HG03280 (cell line): ENCODE data around the gene LRRC56.
"Not testable (repeated sequence)": the region's sequence is repeated elsewhere in the genome, so short reads cannot be mapped to it uniquely, and the experiment has no call there.

Experiments used
- ATAC-seq: cut with Tn5 transposase; IDR thresholded peaks from one replicate; pipeline ENCODE4 v1.9.1; 2021; ENCODE audit warnings: mild to moderate bottlenecking, moderate library complexity; ENCODE audit not compliant: unreplicated experiment

Gene LRRC56

GRCh38 chr11:571802-572185, 34.5 kb downstream of the LRRC56 start:
- no peak for ATAC-seq

DNA sequence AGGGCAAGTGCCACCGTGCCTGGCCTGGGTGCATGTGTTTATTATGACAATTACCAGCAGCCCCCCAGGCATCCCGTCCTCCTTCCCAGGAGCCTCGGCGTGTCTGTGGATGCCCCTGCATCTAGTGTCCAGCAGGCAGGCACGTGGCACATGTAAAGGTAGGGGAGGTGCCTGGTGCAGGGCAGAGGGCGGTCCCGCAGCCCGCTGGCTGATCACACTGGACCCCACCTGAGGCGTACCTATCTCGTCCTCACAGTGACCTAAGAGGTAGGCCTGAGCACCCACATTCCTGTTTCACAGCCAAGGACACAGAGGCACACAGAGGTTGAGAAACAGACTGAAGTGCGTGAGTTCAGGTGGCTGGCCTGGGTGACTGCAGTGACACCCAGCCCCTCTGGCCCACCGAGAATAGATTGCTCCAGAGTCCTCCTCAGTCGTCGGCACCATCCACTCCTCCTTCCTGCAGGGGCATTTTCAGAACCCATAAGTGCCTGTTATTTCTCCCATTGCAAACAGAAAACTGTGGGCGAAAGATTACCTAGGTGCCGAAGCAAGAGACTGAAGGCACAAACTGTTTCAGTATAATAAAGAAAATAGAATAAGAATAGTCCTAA, 35.9 kb downstream of the LRRC56 start:
- ATAC-seq: no peak

- not testable (repeated sequence) for ATAC-seq
These were observed 36.8 kb downstream of the LRRC56 start for GRCh38 chr11:574031-574570.

GRCh38 chr11:574632-575312, 37.4 kb downstream of the LRRC56 start:
- no peak for ATAC-seq

- ATAC-seq: peak; percentile 39
These were observed 38.1 kb downstream of the LRRC56 start for GRCh38 chr11:575313-575995.

DNA sequence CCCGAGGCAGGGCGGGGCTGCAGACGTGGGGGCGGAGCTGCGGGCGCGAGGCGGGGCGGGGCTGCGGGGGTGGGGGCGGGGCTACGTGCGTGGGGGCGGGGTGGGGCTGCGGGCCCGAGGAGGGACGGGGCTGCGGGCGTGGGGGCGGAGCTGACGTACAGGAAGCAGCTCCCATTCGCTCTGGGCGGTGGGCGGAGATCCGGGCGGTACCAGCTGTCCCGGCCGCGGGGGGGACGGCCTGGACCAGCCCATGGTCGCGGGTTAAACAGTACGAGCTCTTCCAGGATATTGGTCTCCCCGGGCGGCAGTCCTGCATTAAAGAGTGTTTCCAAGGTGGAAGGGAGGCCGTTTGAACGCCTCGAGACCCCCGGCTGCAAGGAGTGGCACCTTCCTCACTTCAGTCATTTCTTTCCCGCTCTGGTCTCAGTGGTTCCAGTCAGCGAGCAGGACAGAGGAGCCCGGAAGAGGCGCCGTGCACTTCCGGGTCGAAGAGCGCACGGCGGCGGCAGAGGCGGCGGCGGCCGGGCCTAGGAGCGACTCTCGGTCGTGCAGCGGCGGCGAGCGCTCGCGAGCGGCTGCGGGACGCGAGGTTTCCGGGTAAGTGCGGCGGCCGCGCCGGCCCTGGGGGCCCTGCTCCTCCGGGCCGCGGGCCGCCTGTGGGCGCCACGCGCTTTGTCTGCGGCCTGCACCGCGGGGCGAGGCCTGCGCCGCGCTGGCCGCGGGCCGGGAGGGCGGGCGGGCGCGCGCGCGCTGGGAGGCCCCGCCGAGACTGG, 38.9 kb downstream of the LRRC56 start, which contains the start of gene PHRF1:
Gene PHRF1, plus strand, starts transcription at position 475 of the 773 bp plus-strand sequence. CDS start 5,043 bp downstream, outside the sequence.
- peak; percentile 86 for ATAC-seq

DNA sequence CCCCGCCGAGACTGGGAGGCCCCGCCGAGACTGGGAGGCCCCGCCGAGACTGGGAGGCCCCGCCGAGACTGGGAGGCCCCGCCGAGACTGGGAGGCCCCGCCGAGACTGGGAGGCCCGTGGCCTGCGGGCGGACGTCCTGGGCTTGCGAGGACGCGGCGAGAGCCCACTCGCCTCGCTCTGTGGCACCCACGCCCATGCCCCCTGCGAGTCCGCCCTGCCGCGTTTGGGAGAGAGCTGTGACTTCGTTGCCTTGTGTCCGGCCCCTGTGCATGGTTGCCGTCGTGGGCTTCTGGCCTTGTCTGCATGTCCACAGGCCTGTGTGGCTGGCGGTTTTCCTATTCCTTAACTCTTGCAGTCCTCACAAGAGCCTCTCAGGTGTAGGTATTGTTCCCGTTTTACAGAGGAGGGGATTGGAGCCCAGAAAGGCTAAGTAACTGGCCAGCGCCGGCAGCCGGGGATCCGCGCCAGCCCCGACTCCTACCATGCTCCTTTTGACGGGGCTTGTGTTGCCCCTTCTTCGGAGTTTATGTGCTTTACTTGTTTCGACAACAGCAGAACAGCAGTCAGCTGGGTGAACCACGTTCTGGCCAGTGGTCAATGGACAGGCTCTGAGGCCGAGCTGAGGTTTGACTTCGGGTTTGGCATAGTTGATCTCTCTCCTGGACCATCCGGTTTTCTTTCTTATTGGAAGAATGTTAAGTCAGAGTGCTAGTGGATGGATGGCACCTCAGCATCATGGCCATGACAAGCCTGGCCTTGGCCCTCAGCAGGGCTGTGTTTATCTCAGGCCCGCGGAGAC, 39.7 kb downstream of the LRRC56 start:
- ATAC-seq: no peak

- ATAC-seq: no peak
These were observed 40.2 kb downstream of the LRRC56 start for GRCh38 chr11:577611-577894.

DNA sequence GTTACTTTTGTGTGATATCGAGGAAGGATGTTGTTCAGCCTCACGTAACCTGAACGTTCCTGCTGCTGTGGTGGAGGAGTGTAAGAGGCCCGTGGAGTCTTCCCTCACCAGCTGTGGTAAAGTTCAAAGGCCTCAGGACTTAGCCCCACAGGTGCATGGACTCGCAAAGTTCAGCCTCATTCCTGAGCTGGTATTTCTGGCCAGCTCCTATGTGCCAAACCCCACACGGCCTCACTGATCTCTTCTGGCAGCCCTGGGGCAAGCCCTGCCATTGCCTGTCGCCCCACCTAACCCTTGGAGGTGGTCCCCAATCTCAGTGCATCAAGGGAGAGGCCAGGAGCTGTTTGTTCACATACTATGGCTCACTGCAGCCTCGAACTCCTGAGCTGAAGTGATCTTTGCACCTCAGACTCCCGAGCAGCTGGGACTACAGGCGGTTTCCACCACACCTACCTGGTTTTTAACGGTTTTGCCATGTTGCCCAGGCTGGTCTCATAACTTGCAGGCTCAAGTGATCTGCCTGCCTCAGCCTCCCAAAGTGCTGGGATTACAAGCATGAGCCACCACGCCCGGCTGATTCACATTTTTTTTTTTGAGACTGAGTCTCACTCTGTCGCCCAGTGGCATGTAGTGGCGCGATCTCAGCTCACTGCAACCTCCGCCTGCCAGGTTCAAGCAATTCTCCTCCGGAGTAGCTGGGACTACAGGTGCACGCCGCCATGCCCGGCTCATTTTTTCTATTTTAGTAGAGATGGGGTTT, 41.1 kb downstream of the LRRC56 start:
- ATAC-seq: no peak

DNA sequence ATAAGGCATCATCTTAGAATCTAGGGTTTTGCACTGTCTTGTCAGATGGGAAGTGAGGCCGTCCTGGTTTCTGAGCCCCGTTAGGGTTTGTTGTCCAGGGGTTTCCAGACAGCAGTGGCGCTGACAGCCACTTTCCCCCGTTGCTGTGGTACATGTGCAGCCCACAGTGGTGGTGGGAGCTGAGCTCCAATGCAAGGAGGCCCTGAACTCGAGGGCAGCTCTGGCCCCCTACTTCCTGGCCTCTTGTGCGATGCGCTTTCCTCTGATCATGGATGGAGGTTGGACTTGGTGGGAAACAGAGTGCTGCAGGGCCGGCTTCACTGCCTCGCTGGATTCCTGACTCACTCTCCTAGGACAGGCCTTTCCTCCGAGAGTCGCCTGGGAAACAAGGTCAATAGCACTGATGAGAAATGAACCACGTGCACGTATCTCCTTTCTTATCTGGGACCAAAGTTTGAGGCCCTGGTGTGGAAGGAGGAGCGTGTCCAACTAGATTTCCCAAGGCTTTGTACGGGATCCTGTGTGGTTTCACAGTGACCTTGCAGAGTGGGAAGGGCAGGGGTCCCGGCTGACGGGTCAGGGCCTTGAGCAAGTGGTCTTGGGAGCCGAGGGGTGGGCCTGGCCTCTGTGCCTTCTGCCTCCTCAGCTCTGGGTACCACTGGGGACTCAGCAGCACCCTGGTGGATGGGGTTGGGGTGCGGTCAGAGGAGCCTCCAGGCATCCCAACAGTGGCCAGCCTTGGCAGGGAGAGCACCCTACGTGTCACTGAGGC, 42.7 kb downstream of the LRRC56 start:
- no peak for ATAC-seq

GRCh38 chr11:581342-581741, 44.0 kb downstream of the LRRC56 start:
- no peak for ATAC-seq

GRCh38 chr11:581752-582151, 44.4 kb downstream of the LRRC56 start:
- ATAC-seq: no peak

- ATAC-seq: no peak
These were observed 47.0 kb downstream of the LRRC56 start for GRCh38 chr11:584287-584686.

- ATAC-seq: no peak
These were observed 49.3 kb downstream of the LRRC56 start for GRCh38 chr11:586376-587316.

DNA sequence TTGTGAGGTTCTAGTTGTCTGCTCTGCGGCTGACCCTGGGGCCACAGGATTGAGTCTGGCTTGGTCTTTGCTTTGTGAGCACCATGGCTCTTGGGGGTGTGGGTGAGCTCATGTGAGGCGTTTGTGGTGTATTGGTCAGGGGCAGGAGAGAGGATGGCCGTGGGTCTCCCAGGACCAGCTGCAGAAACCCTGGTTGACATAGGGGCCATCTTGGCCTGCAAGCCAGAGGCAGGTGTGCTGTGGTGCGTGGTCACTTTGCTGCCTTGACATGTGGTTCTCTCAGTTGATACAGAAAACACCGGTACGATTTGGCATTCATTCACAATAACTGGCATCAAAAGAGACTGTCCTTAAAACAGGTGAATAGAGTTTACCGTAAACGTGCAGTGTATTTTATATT, 50.2 kb downstream of the LRRC56 start:
- ATAC-seq: no peak

DNA sequence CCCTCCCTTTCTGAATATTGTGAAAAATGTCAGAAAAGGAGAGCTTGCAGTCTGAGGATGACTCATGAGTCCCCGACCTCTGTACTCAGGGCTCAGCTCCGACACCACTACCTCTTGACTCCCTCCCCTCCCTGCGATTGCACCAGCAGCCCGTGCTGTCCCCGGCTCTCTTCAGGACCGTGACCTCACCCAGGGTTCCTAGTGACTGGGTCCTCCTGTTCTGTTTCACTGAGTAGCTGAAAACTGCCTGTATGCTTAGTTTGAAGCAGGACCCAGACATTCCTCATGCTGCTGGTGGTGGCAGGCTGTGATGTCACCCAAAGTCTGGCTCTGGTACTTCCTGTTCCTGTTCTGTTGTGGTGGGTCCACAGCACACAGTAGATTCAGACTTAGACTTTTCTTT, 50.7 kb downstream of the LRRC56 start:
- ATAC-seq: no peak

DNA sequence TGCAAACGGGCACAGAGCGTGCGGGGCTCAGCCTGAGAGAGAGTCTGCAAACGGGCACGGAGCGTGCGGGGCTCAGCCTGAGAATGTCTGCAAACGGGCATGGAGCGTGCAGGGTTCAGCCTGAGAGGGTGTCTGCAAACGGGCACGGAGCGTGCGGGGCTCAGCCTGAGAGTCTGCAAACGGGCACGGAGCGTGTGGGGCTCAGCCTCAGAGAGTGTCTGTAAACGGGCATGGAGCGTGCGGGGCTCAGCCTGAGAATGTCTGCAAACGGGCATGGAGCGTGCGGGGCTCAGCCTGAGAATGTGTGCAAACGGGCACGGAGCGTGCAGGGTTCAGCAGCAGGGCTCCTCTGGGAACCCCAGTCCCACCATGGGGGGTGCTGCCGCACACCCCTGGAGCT, 52.5 kb downstream of the LRRC56 start:
- no peak for ATAC-seq

DNA sequence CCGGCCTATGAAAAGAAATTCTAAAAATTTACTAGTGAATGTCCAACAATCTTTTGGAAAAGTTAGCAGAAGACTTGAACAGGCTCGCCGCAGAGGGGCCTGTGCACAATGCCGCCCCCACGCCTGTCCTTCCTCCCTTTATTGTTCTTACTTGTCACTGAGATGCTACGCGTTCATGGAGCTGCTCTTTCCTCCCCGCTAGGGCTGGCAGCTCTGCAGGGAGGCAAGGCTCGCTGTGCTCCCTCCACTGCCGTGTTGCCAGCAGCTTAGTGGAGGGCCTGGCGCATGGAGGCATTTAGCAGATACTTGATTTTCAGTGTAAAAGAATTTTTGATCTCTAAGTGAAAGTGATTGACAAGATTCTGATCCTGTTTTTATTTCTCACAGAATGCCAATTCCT, 53.7 kb downstream of the LRRC56 start:
- no peak for ATAC-seq
